NCI-H1417 (cell line): ENCODE measurements around the gene KCNMB2.
"Not testable (repeated sequence)": the region's sequence is repeated elsewhere in the genome, so short reads cannot be mapped to it uniquely, and the experiment has no call there.

Experiments
- DNase-seq, 3 experiments: peaks; one replicate each; lab custom pipeline; 2025; lab: John Stamatoyannopoulos, UW

KCNMB2 gene

GRCh38 chr3:178699810-178700209 lies 163.6 kb downstream of the KCNMB2 start:
- no peak for DNase-seq

- no peak for DNase-seq
These were observed 167.2 kb downstream of the KCNMB2 start for GRCh38 chr3:178703268-178703975.

GRCh38 chr3:178705925-178706324 lies 169.7 kb downstream of the KCNMB2 start:
- DNase-seq, result peak in 1 of 3 experiments; percentile 18

- DNase-seq, result no peak
These were observed 170.2 kb downstream of the KCNMB2 start for GRCh38 chr3:178706411-178706810.

- DNase-seq, result peak in 1 of 3 experiments; percentile 29
These were observed 171.2 kb downstream of the KCNMB2 start for GRCh38 chr3:178707311-178708031.

- DNase-seq, result peak in 1 of 3 experiments; percentile 53
These were observed 172.8 kb downstream of the KCNMB2 start for GRCh38 chr3:178709051-178709450.

- DNase-seq, result no peak
These were observed 175.5 kb downstream of the KCNMB2 start for GRCh38 chr3:178711753-178712152.

GRCh38 chr3:178712247-178712646 lies 176.0 kb downstream of the KCNMB2 start:
- DNase-seq, result peak in 1 of 3 experiments; percentile 20

GRCh38 chr3:178714925-178715832 lies 178.9 kb downstream of the KCNMB2 start:
- no peak for DNase-seq

GRCh38 chr3:178718995-178719635 lies 182.9 kb downstream of the KCNMB2 start:
- DNase-seq, result peak in 1 of 3 experiments; percentile 20

GRCh38 chr3:178732824-178733223 lies 196.6 kb downstream of the KCNMB2 start:
- no peak for DNase-seq

- no peak for DNase-seq
These were observed 198.9 kb downstream of the KCNMB2 start for GRCh38 chr3:178735032-178735674.

GRCh38 chr3:178736300-178736699 lies 200.1 kb downstream of the KCNMB2 start:
- DNase-seq, result no peak

GRCh38 chr3:178739720-178740119 lies 203.5 kb downstream of the KCNMB2 start:
- no peak for DNase-seq

- DNase-seq, result no peak
These were observed 204.8 kb downstream of the KCNMB2 start for GRCh38 chr3:178741020-178741419.

- peak in 1 of 3 experiments; percentile 36 for DNase-seq
These were observed 207.1 kb downstream of the KCNMB2 start for GRCh38 chr3:178743297-178743696.

GRCh38 chr3:178745861-178746655 lies 209.8 kb downstream of the KCNMB2 start:
- not testable (repeated sequence) for DNase-seq

GRCh38 chr3:178748874-178749273 lies 212.6 kb downstream of the KCNMB2 start:
- DNase-seq, result no peak

GRCh38 chr3:178749471-178749870 lies 213.2 kb downstream of the KCNMB2 start:
- no peak for DNase-seq

- no peak for DNase-seq
These were observed 214.5 kb downstream of the KCNMB2 start for GRCh38 chr3:178750639-178751300.
